Stomach (tissue), 9 donors: ENCODE data around the gene TRAF3. TPM values are rescaled to one million over a fixed set of nuclear protein-coding genes. Genes with fewer than 3 reads are reported as not detected.
A peak's percentile ranks its signal among the peaks of the same experiment; 100 is the strongest.

Experiments
- DNase-seq, 2 donors: peaks; one replicate each; pipeline versions ENCODE4 v3.0.0 to v3.0.0-alpha.2; 2013 to 2019
- H3K27ac ChIP-seq, 5 donors: fragments of 200-600 bp in 4 of 5; sonication (generic) in 4 of 5; one replicate each; pipeline ENCODE4 v1.5.1; 2013 to 2019; ENCODE audit warnings: mild to moderate bottlenecking in 1 of 5, moderate library complexity in 1 of 5
- H3K27me3 ChIP-seq, 3 donors: fragments of 200-600 bp; sonication (generic); one replicate each; pipeline ENCODE4 v1.5.1; 2017 to 2019; ENCODE audit warnings: mixed run types in 1 of 3
- H3K36me3 ChIP-seq, 4 donors: fragments of 200-600 bp; sonication (generic); 1 replicate in 3 of 4; 2 replicates in 1 of 4; pipeline ENCODE4 v1.5.1; 2016 to 2019
- H3K4me1 ChIP-seq, 4 donors: fragments of 200-600 bp; sonication (generic); one replicate each; pipeline ENCODE4 v1.5.1; 2016 to 2019
- H3K4me3 ChIP-seq, 4 donors: fragments of 200-600 bp; sonication (generic) in 3 of 4; one replicate each; pipeline ENCODE4 v1.5.1; 2016 to 2019; ENCODE audit warnings: mild to moderate bottlenecking in 1 of 4
- H3K9me3 ChIP-seq, 4 donors: fragments of 200-600 bp; sonication (generic); one replicate each; pipeline ENCODE4 v1.5.1; 2016 to 2019
- CTCF ChIP-seq, 7 experiments: fragments of 450-650 bp in 4 of 7; fragments of 200-600 bp in 3 of 7; sonication (generic) in 3 of 7; IDR thresholded peaks; one replicate each; pipeline ENCODE4 v1.5.1; 2016 to 2019; ENCODE audit warnings: antibody characterized with exemption in 7 of 7, control low read depth in 2 of 7, mild to moderate bottlenecking in 1 of 7
- EP300 ChIP-seq: sonication (generic); formaldehyde crosslinking; IDR thresholded peaks from one replicate; pipeline ENCODE4 v1.6.1; 2017; ENCODE audit warnings: antibody characterized with exemption
- POLR2A ChIP-seq, 4 donors: fragments of 450-650 bp; IDR thresholded peaks; one replicate each; pipeline ENCODE4 v1.6.1; 2016; ENCODE audit warnings: antibody characterized with exemption in 4 of 4, control low read depth in 2 of 4, mild to moderate bottlenecking in 1 of 4, moderate library complexity in 1 of 4
- POLR2AphosphoS5 ChIP-seq, 3 donors: sonication (generic); formaldehyde crosslinking; IDR thresholded peaks; one replicate each; pipeline ENCODE4 v1.6.1; 2016; ENCODE audit warnings: antibody characterized with exemption in 3 of 3
- WGBS, 5 donors: extraction: QIAGEN DNeasy Blood & Tissue Kit in 3 of 5; methylation state at CpG; one replicate each; pipeline versions ENCODE4 v1.1.5 to v1.1.7; 2013 to 2018; 5-methylcytosine and 5-hydroxymethylcytosine counted together
- intact Hi-C: fragments of 100-400 bp; cut with DNase I; formaldehyde crosslinking; loops from one replicate; pipeline ENCODE4 v1.15.1; 2023; ENCODE audit warnings: low total_unique reads
- polyA plus RNA-seq, 3 donors: library from polyadenylated mRNA; stranded (reverse); fragments of 200-250 nt; gene quantifications; one replicate each; pipeline ENCODE4 v1.2.3, GENCODE V29; 2013
- total RNA-seq, 5 donors: library from RNA; depleted of rRNA; stranded (reverse); fragments of >200 nt; gene quantifications; one replicate each; pipeline versions ENCODE4 v1.1.0 to v1.2.3, GENCODE V29; 2014 to 2016
- donor health status: healthy with polysubstance abuse.
- donor health status: Bipolar disorder and iron deficiency.
- donor health status: healthy.

Gene TRAF3
- total and polyA plus RNA-seq, 8 donors, result 3.5 to 30.1 (median 6.3) TPM

DNA sequence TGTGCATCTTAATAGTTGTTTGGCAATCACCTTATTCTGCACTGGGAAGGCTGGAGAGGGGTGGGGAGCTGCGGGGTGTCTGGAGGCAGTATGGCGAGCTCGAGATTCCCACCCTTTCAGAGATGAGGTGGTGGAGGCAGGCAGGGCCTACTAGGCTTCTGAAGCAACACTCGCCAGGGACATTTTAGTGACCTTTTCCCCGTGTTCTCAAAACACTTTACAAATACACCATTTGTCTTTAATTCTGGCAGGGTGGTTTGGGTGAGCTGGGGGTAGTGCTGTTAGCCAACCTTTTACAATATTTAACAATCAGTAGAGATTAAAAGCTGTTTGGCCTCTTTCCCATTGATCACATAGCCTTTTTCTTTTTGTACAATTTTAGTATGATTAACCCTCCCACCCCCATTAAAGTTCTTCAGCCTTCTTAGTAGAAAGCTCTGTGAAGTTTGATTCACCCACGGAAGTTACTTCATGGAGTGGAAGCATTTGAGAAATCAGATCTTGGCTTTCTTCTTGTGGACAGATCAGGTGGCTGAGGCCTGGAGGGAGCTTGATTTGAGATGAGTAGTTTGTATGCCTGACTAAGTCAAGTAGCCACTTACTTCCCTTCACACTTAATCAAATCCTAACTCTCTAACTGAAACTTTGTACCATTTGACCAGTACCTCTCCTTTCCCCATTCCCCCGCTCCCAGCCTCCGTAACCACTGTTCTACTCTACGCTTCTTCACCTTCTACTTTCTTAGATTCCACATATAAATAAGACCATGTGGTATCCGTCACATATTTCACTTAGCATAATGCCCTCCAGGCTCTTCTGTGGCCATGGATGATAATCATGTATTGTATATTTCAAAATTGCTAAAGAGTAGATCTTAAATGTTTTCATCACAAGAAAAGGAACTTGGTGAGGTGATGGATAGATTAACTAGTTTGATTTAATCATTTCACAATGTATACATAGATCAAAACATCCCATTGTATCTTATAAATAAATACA lies 41.0 kb downstream of the TRAF3 start:
- Histone ChIP-seq H3K36me3 (no peaks in the 10 kb centered on the region), H3K9me3 (no peaks in the 10 kb centered on the region), H3K4me3 (no peak overlapping the region), H3K27me3 (no peaks in the 10 kb centered on the region), H3K4me1 (peaks cover 0 to 36% (median 13%) of the 10 kb centered on the region in 4 donors), H3K27ac (peak overlapping the region in 3 of 5 donors; percentile 15 to 39 (median 37))
- intact Hi-C loops, result no loop called here
- DNase-seq, result no peak
- TF ChIP-seq POLR2AphosphoS5 (IDR thresholded peaks at IDR 0.05) (no peak), POLR2A (IDR thresholded peaks at IDR 0.05) (no peak), CTCF (IDR thresholded peaks at IDR 0.05) (no peak), EP300 (no peak)
- 57 to 78% (median 69%) methylated on average over 10 of the region's 10 CpGs for WGBS, 5 donors

DNA sequence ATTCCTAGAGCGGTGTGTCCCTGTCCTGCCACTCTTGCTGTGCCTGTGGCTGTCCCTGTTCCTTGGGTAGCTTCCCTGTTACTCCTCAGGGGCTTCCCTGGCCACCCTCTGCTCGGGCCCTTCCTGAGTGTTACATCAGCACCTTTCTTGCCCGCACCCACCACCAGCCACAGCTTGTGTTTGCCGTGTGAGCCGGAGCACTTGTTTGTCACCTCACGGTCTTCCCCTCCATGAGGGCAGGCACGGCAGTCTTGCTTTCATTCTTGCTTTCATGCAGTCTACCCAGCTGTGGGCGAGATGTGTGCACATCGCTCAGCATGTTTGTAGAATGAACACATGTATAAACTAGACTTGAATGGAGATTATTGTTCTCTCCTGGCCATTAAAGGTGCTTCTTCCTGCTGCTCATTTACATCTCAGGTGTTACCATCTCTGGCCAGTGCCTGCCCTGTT lies 42.0 kb downstream of the TRAF3 start:
- H3K4me1 ChIP-seq, result peaks cover 0 to 36% (median 13%) of the 10 kb centered on the region in 4 donors
- H3K4me3 ChIP-seq, result no peak overlapping the region
- no peaks in the 10 kb centered on the region for H3K27me3 ChIP-seq
- H3K9me3 ChIP-seq, result no peaks in the 10 kb centered on the region
- intact Hi-C loops, result no loop called here
- peak overlapping the region in 3 of 5 donors; percentile 39 to 63 (median 41) for H3K27ac ChIP-seq
- no peak for TF ChIP-seq CTCF (IDR thresholded peaks at IDR 0.05)
- no peak for TF ChIP-seq EP300
- TF ChIP-seq POLR2A (IDR thresholded peaks at IDR 0.05), result no peak
- no peak for TF ChIP-seq POLR2AphosphoS5 (IDR thresholded peaks at IDR 0.05)
- no peaks in the 10 kb centered on the region for H3K36me3 ChIP-seq
- DNase-seq, result peak; percentile 49 to 62
- WGBS, 5 donors, result 30 to 59% (median 48%) methylated on average over 9 of the region's 9 CpGs

DNA sequence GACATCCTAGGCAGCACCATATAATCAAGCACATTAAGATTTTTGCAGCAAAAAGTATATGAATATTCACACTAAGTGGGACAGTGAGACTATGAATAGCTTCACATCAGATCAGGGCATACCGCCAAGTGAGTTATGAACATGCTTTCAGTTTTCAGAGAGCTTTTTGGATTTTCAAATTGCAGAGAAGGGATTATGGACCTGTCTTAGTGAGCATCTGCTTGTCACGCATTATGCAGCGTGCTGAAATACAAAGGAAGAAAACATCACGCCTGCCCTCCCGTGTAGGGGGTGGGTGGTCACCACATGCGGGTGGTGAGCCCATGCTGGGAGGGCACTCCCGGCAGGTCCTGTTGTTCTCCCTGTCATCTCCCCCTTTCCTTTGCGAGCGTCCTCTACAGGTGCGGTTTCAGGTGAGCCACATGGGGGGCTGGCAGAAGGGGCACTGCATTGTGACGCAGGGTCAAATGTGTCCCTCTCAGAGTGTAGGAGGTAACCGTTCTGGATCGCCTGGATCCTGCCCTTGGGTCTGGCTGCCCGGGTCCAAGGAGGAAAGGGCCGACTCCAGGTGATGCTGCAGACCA lies 42.6 kb downstream of the TRAF3 start:
- no peak for TF ChIP-seq EP300
- TF ChIP-seq POLR2A (IDR thresholded peaks at IDR 0.05), result no peak
- TF ChIP-seq CTCF (IDR thresholded peaks at IDR 0.05), result no peak
- no peak for TF ChIP-seq POLR2AphosphoS5 (IDR thresholded peaks at IDR 0.05)
- Histone ChIP-seq H3K27me3 (no peaks in the 10 kb centered on the region), H3K36me3 (no peaks in the 10 kb centered on the region), H3K9me3 (no peaks in the 10 kb centered on the region), H3K4me3 (no peak overlapping the region), H3K27ac (peak overlapping the region in 3 of 5 donors; percentile 39 to 63 (median 41)), H3K4me1 (peaks cover 0 to 36% (median 13%) of the 10 kb centered on the region in 4 donors)
- WGBS, 5 donors, result 80 to 89% (median 87%) methylated on average over 15 of the region's 15 CpGs
- intact Hi-C loops, result no loop called here
- DNase-seq, result peak in 1 of 2 donors; percentile 61

DNA sequence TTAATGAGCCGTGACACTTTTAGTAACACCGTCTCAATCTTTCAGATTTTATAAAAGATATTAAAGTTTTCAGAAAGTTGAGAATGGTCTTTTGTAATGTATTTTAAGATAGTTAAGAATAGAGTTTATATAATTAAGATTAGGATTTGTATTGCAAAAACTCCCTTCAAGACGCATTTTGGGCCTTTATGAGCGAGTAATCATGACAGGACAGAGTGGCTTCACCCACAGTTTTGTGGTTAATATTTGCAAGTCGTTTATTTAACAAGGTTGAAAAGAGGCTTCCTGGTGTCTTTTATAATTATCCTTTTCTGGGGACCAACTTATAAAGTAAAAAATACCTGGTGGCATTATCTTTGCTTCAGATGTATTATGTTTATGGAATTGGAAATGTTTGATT lies 44.0 kb downstream of the TRAF3 start:
- Histone ChIP-seq H3K4me1 (peaks cover 0 to 36% (median 13%) of the 10 kb centered on the region in 4 donors), H3K36me3 (no peaks in the 10 kb centered on the region), H3K9me3 (no peaks in the 10 kb centered on the region), H3K4me3 (no peak overlapping the region), H3K27me3 (no peaks in the 10 kb centered on the region), H3K27ac (peak overlapping the region in 1 of 5 donors; percentile 44)
- intact Hi-C loops, result no loop called here
- WGBS, 5 donors, result 67 to 87% (median 86%) methylated on average over 5 of the region's 5 CpGs
- no peak for DNase-seq
- TF ChIP-seq CTCF (IDR thresholded peaks at IDR 0.05) (no peak), EP300 (no peak), POLR2A (IDR thresholded peaks at IDR 0.05) (no peak), POLR2AphosphoS5 (IDR thresholded peaks at IDR 0.05) (no peak)
